ENCODE measurements around the gene ACTG1.

Gene ACTG1

DNA sequence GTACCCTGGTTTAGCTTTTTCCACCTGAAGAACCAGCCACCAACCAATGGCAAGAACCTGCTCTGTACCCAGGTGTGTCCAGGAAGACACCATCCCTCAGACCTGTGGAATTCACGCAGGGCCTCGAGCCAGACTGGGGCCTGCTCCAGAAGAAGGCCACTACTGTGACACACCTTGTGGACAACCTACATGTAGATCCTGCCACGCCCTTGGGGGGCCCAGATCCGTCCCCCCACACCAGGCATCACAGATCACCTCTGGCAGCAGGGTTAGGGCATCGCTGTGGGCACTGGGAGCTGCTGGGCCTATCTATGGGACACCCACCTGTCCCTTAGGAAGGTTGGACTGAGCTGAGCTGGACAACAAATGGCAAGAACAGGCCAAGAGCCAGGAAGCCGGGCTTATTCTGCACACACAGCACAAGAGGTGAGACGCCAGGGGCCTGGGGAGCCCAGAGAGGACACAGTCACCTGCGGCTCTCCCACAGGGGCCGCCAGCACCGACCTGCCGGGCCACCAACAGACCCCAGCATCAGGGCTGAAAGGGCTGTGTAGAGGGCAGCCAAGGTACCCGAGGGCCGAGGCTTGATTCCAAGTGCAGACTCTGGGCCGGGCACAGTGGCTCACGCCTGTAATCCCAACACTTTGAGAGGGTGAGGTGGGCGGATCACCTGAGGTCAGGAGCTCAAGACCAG, 31.8 kb upstream of the ACTG1 start:
- Histone ChIP-seq H3K4me3 (ENCODE audit: low read length in 2 of 2) (no peak overlapping the region), H3K27ac (ENCODE audit: low read length) (no peak overlapping the region), H3K36me3 (ENCODE audit: control insufficient read depth in 2 of 2, insufficient read depth in 2 of 2, low read length in 2 of 2) (peaks cover 19 to 51% of the 10 kb centered on the region in 2 donors), H3K9ac (ENCODE audit: low read length in 2 of 2) (no peak overlapping the region), H3K9me3 (ENCODE audit: control insufficient read depth in 2 of 2, low read length in 2 of 2) (no peaks in the 10 kb centered on the region), H3K4me1 (ENCODE audit: control insufficient read depth, insufficient read depth, low read length) (no peaks in the 10 kb centered on the region), H3K27me3 (ENCODE audit: control insufficient read depth in 1 of 2, insufficient read depth in 2 of 2, low read length in 2 of 2) (no peaks in the 10 kb centered on the region)

DNA sequence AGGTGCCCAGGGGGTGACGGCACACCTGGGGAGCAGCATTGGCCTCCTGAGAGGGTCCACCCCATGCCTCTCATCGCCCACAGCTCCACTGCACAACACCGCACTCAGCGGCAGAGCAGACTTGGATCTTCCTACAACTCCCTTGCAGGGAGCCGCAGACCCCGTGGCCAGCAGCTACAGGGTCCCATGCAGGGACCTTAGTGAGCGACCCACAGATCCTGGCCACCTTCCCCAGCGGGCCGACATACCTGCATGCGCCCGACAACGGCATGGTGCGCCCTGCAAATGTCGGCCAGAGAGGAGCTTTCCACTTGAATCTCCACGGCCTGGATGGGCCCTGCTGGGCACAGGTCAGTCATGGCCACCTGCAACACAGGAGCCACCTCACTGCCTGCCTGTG, 31.2 kb upstream of the ACTG1 start:
- peaks cover 19 to 48% of the 10 kb centered on the region in 2 donors for H3K36me3 ChIP-seq (ENCODE audit: control insufficient read depth in 2 of 2, insufficient read depth in 2 of 2, low read length in 2 of 2)

DNA sequence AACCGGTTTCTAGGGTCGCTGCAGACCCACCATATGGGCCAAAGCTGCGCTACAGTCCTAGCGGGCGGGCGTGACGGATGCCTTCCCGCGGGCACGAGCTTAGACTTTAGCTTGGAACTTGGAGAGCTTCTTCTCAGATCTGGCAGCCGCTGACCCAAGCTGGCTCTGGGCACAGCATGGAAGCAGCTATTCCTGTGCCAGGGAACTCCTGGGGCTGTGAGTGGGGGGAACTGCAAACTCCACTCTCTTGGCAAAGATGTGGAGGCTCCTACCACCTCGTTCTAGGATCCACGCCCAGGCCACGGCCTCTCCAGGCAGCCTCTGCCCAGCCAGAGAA, 30.7 kb upstream of the ACTG1 start:
- no peaks in the 10 kb centered on the region for H3K9me3 ChIP-seq (ENCODE audit: control insufficient read depth in 2 of 2, low read length in 2 of 2)
- H3K36me3 ChIP-seq (ENCODE audit: control insufficient read depth in 2 of 2, insufficient read depth in 2 of 2, low read length in 2 of 2): peaks cover 19 to 48% of the 10 kb centered on the region in 2 donors
- no peak overlapping the region for H3K4me3 ChIP-seq (ENCODE audit: low read length in 2 of 2)
- H3K4me1 ChIP-seq (ENCODE audit: control insufficient read depth, insufficient read depth, low read length): no peaks in the 10 kb centered on the region
- H3K27me3 ChIP-seq (ENCODE audit: control insufficient read depth in 1 of 2, insufficient read depth in 2 of 2, low read length in 2 of 2): no peaks in the 10 kb centered on the region
- H3K9ac ChIP-seq (ENCODE audit: low read length in 2 of 2): no peak overlapping the region
- H3K27ac ChIP-seq (ENCODE audit: low read length): no peak overlapping the region

More for the DNA sequence above, 31.2 kb upstream of the ACTG1 start:
- Histone ChIP-seq H3K27me3 (ENCODE audit: control insufficient read depth in 1 of 2, insufficient read depth in 2 of 2, low read length in 2 of 2) (no peaks in the 10 kb centered on the region), H3K4me3 (ENCODE audit: low read length in 2 of 2) (no peak overlapping the region), H3K4me1 (ENCODE audit: control insufficient read depth, insufficient read depth, low read length) (no peaks in the 10 kb centered on the region), H3K9me3 (ENCODE audit: control insufficient read depth in 2 of 2, low read length in 2 of 2) (no peaks in the 10 kb centered on the region), H3K27ac (ENCODE audit: low read length) (no peak overlapping the region), H3K9ac (ENCODE audit: low read length in 2 of 2) (no peak overlapping the region)

DNA sequence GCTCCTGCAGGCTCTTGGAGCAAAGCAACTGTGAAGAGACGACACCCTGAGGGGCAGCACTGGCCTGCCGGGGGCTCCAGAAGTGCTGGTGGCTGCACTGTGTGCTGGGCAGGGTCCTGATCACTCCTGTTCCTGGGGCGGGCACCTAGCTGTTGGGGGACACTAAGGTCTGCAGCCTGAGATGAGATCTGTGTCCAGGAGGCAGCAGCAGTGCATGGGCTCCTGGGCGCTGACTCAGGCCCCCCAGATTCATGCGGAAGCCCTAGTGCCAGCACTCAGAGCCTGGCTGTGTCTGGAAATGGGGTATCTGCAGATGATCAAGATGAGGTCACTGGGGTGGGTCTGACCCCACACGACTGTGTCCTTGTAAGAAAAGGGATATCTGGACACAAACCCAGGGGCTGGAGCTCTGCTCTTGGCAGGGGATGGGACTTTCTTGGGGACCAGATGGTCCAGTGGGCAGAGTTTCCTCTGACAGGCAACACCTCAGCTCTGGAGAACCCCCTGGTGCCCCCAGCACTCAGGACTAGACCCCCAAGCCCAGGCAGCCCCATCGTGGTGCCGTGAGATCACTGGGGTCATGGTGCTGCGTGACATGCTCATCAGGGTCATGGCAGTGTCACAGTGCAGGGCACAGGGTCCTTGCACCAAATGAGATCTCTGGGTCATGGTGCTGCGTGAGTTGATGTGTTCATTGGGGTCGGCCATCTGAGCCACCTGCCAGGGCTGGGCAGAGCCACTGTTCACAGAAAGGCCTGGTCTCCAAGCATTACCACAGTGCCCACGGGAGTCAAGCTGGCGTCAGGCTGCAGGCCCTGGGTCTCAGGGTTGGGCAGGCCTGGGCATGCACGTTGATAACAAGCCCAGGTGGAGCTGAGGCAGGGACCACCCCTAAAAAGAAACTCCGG, 30.1 kb upstream of the ACTG1 start:
- Histone ChIP-seq H3K27me3 (ENCODE audit: control insufficient read depth in 1 of 2, insufficient read depth in 2 of 2, low read length in 2 of 2) (peaks cover 4 to 5% of the 10 kb centered on the region in 2 donors), H3K4me1 (ENCODE audit: control insufficient read depth, insufficient read depth, low read length) (peaks cover under 1% of the 10 kb centered on the region), H3K36me3 (ENCODE audit: control insufficient read depth in 2 of 2, insufficient read depth in 2 of 2, low read length in 2 of 2) (peaks cover 19 to 47% of the 10 kb centered on the region in 2 donors), H3K27ac (ENCODE audit: low read length) (no peak overlapping the region), H3K4me3 (ENCODE audit: low read length in 2 of 2) (no peak overlapping the region), H3K9ac (ENCODE audit: low read length in 2 of 2) (no peak overlapping the region), H3K9me3 (ENCODE audit: control insufficient read depth in 2 of 2, low read length in 2 of 2) (no peaks in the 10 kb centered on the region)

DNA sequence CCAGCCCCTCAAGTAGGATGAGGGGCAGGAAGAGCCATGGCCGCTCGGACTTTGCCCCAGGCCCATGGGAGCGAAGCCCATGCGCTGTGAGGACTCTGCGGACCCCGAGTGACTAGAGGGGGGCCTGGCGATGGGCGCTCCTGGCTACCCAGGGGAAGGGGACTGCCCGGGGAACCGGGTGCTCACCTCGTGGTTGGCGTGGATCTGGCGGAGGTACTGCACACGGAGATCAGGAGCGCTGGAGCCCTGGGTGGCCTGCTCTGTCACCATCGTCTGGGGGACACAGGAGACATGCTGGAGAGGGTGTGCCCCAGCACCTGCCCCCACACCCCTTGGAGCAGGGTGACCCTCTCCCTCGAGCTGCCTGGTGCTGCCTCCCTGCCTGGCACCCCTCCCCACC, 28.5 kb upstream of the ACTG1 start:
- H3K27me3 ChIP-seq (ENCODE audit: control insufficient read depth in 1 of 2, insufficient read depth in 2 of 2, low read length in 2 of 2): peaks cover 13 to 19% of the 10 kb centered on the region in 2 donors
- peaks cover 12% of the 10 kb centered on the region for H3K4me1 ChIP-seq (ENCODE audit: control insufficient read depth, insufficient read depth, low read length)
- no peak overlapping the region for H3K9ac ChIP-seq (ENCODE audit: low read length in 2 of 2)
- H3K36me3 ChIP-seq (ENCODE audit: control insufficient read depth in 2 of 2, insufficient read depth in 2 of 2, low read length in 2 of 2): peaks cover 10 to 36% of the 10 kb centered on the region in 2 donors
- no peak overlapping the region for H3K4me3 ChIP-seq (ENCODE audit: low read length in 2 of 2)
- H3K9me3 ChIP-seq (ENCODE audit: control insufficient read depth in 2 of 2, low read length in 2 of 2): no peaks in the 10 kb centered on the region
- no peak overlapping the region for H3K27ac ChIP-seq (ENCODE audit: low read length)

DNA sequence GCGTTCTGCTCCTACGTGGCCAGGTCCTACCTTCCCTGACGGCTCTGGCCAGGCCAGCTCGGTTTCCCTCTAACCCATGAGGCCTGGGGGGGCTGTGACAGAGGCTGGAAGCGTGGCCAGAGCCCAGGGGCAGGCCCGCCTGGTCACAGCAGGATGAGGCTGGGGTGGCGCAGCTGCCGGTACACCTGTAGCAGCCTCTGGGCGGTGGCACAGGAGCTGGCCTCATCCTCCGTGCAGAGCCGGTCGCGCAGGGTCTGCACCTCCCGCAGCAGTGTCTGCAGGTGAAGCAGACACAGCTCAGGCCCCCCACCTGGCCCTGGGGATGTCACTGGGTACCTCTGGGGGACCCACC, 28.1 kb upstream of the ACTG1 start:
- Histone ChIP-seq H3K9ac (ENCODE audit: low read length in 2 of 2) (no peak overlapping the region), H3K9me3 (ENCODE audit: control insufficient read depth in 2 of 2, low read length in 2 of 2) (no peaks in the 10 kb centered on the region), H3K4me3 (ENCODE audit: low read length in 2 of 2) (no peak overlapping the region), H3K36me3 (ENCODE audit: control insufficient read depth in 2 of 2, insufficient read depth in 2 of 2, low read length in 2 of 2) (peaks cover 5 to 32% of the 10 kb centered on the region in 2 donors), H3K4me1 (ENCODE audit: control insufficient read depth, insufficient read depth, low read length) (peaks cover 12% of the 10 kb centered on the region), H3K27me3 (ENCODE audit: control insufficient read depth in 1 of 2, insufficient read depth in 2 of 2, low read length in 2 of 2) (peaks cover 18 to 24% of the 10 kb centered on the region in 2 donors), H3K27ac (ENCODE audit: low read length) (no peak overlapping the region)

DNA sequence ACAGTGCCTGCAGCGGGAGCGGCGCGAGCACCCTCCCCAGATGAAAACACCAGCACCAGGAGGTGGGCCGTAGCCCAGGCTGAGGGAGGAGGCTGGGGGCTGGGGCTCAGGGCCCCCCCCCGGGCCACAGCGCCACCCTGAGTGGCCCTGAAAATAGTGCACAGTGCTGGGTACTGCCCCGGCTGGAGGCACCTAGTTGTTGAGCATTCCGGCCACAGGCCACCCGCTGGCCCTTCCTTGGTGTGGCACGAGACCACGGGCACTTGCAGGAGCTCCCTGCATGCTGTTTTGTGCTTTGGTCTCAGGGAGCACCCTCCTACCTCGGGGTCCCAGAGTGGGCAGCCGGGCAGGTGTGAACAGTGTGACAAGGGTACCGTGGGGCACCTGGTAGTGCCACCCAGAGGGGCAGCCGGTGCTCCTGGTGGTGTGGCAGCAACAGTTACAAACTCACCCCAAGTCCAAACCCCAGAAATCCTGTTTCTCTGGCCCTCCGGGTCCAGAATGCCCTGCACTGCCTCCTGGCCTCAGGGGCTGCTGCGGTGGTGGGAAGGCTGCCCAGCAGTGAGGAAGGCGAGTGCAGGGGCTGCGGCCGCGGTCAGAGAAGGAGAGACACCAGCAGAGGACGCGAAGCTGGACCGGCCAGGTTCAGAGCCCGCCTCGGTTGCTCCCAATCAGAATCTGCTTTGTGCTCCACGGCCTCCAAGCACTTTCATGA, 27.5 kb upstream of the ACTG1 start:
- no peak overlapping the region for H3K27ac ChIP-seq (ENCODE audit: low read length)
- peaks cover 12% of the 10 kb centered on the region for H3K4me1 ChIP-seq (ENCODE audit: control insufficient read depth, insufficient read depth, low read length)
- no peaks in the 10 kb centered on the region for H3K9me3 ChIP-seq (ENCODE audit: control insufficient read depth in 2 of 2, low read length in 2 of 2)
- peaks cover 18 to 24% of the 10 kb centered on the region in 2 donors for H3K27me3 ChIP-seq (ENCODE audit: control insufficient read depth in 1 of 2, insufficient read depth in 2 of 2, low read length in 2 of 2)
- peaks cover 4 to 29% of the 10 kb centered on the region in 2 donors for H3K36me3 ChIP-seq (ENCODE audit: control insufficient read depth in 2 of 2, insufficient read depth in 2 of 2, low read length in 2 of 2)
- H3K4me3 ChIP-seq (ENCODE audit: low read length in 2 of 2): no peak overlapping the region
- no peak overlapping the region for H3K9ac ChIP-seq (ENCODE audit: low read length in 2 of 2)

DNA sequence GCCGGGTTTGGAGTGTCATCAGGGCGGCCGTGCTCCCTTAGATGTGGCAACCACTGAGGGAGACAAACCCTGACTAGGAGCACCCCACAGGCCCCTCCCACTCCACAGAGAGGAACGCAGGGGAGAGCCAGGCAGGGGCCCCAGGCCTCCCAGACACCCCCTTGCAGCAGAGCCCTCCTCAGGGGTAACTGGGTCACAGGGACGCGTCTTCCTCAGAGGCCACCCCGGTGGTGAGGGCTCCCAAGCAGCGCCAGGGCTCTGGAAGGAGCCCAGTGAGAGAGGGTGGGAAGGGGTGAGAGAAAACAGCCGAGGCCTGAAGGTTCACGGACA, 26.9 kb upstream of the ACTG1 start:
- no peak overlapping the region for H3K4me3 ChIP-seq (ENCODE audit: low read length in 2 of 2)
- H3K4me1 ChIP-seq (ENCODE audit: control insufficient read depth, insufficient read depth, low read length): peaks cover 12% of the 10 kb centered on the region
- H3K9me3 ChIP-seq (ENCODE audit: control insufficient read depth in 2 of 2, low read length in 2 of 2): no peaks in the 10 kb centered on the region
- H3K27ac ChIP-seq (ENCODE audit: low read length): no peak overlapping the region
- H3K36me3 ChIP-seq (ENCODE audit: control insufficient read depth in 2 of 2, insufficient read depth in 2 of 2, low read length in 2 of 2): peaks cover 4 to 25% of the 10 kb centered on the region in 2 donors
- no peak overlapping the region for H3K9ac ChIP-seq (ENCODE audit: low read length in 2 of 2)
- peaks cover 22 to 29% of the 10 kb centered on the region in 2 donors for H3K27me3 ChIP-seq (ENCODE audit: control insufficient read depth in 1 of 2, insufficient read depth in 2 of 2, low read length in 2 of 2)

DNA sequence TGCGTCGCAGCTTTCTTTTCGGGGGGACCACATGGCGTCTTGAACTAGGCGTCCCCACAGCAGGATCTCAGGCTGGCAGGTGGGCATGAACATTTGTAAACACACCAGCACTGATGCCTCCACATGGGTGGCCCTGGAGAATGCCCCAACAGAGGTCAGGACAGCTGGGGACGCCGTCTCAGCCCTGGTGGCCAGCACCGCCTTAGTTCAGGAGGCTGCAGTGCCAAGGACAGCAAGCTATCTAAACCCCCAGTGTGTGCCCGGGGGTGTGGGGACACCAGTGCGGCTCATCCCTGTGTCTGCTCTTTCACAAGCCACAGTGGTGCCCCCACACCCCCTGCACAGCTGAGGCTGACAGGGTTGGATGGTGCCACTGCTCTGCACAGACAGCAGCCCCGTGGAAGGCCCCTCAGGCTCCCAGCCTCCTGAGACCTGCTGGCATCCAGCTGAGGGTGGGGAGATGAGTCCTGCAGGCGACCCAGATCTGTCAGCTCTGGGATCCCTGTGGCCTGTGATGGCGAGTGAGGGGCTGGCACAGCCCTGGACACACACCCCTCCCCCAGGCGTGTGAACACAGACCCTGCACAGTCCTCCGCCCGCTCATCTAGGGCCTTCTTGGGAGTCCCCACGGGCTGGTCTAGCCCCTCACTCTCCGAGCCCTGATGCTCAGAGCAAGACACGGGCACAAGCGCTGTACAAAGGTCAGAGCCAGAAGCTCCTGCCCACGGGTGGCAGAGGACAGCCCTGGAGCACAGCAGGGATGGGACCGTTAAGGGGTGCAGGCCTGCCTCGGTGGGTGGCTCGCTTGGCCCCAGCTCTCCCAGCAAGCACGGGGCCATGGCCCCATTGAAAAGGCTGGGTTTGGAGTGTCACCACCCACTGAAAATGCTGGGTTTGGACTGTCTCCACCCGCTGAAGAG, 26.3 kb upstream of the ACTG1 start:
- Histone ChIP-seq H3K9ac (ENCODE audit: low read length in 2 of 2) (no peak overlapping the region), H3K36me3 (ENCODE audit: control insufficient read depth in 2 of 2, insufficient read depth in 2 of 2, low read length in 2 of 2) (peaks cover 4 to 19% of the 10 kb centered on the region in 2 donors), H3K27ac (ENCODE audit: low read length) (no peak overlapping the region)

More for the DNA sequence above, 26.3 kb upstream of the ACTG1 start:
- H3K9me3 ChIP-seq (ENCODE audit: control insufficient read depth in 2 of 2, low read length in 2 of 2): no peaks in the 10 kb centered on the region
- no peak overlapping the region for H3K4me3 ChIP-seq (ENCODE audit: low read length in 2 of 2)
- peaks cover 12% of the 10 kb centered on the region for H3K4me1 ChIP-seq (ENCODE audit: control insufficient read depth, insufficient read depth, low read length)
- peaks cover 24 to 36% of the 10 kb centered on the region in 2 donors for H3K27me3 ChIP-seq (ENCODE audit: control insufficient read depth in 1 of 2, insufficient read depth in 2 of 2, low read length in 2 of 2)

All from stomach smooth muscle (tissue), 2 donors.